ENCODE results near the gene PRRG4. TPM values are rescaled to one million over a fixed set of nuclear protein-coding genes. Genes with fewer than 3 reads are reported as not detected.
"Not testable (repeated sequence)": the region's sequence is repeated elsewhere in the genome, so short reads cannot be mapped to it uniquely, and the experiment has no call there.

PRRG4 gene
- total RNA-seq, 4 donors from 2014 or later: 1.7 to 6.7 (median 2.5) TPM

- Histone ChIP-seq H3K36me3 (no peaks in the 10 kb centered on the region), H3K4me3 (no peak overlapping the region), H3K4me1 (no peaks in the 10 kb centered on the region), H3K27me3 (peaks cover 7% of the 10 kb centered on the region), H3K27ac (no peak overlapping the region), H3K9me3 (no peaks in the 10 kb centered on the region)
- ATAC-seq: no peak
- WGBS, 2 donors (ENCODE audit: low coverage in 1 of 2): 36 to 44% methylated on average over 1 of the region's 1 CpG
- no peak for TF ChIP-seq EP300 (IDR thresholded peaks at IDR 0.05)
- TF ChIP-seq POLR2AphosphoS5 (IDR thresholded peaks at IDR 0.05): no peak
- TF ChIP-seq POLR2A (IDR thresholded peaks at IDR 0.05): no peak
- TF ChIP-seq, protein P1, sequence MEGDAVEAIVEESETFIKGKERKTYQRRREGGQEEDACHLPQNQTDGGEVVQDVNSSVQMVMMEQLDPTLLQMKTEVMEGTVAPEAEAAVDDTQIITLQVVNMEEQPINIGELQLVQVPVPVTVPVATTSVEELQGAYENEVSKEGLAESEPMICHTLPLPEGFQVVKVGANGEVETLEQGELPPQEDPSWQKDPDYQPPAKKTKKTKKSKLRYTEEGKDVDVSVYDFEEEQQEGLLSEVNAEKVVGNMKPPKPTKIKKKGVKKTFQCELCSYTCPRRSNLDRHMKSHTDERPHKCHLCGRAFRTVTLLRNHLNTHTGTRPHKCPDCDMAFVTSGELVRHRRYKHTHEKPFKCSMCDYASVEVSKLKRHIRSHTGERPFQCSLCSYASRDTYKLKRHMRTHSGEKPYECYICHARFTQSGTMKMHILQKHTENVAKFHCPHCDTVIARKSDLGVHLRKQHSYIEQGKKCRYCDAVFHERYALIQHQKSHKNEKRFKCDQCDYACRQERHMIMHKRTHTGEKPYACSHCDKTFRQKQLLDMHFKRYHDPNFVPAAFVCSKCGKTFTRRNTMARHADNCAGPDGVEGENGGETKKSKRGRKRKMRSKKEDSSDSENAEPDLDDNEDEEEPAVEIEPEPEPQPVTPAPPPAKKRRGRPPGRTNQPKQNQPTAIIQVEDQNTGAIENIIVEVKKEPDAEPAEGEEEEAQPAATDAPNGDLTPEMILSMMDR (IDR thresholded peaks at IDR 0.05): no peak
These were observed 29.0 kb downstream of the PRRG4 start for GRCh38 chr11:32858731-32859130.

DNA sequence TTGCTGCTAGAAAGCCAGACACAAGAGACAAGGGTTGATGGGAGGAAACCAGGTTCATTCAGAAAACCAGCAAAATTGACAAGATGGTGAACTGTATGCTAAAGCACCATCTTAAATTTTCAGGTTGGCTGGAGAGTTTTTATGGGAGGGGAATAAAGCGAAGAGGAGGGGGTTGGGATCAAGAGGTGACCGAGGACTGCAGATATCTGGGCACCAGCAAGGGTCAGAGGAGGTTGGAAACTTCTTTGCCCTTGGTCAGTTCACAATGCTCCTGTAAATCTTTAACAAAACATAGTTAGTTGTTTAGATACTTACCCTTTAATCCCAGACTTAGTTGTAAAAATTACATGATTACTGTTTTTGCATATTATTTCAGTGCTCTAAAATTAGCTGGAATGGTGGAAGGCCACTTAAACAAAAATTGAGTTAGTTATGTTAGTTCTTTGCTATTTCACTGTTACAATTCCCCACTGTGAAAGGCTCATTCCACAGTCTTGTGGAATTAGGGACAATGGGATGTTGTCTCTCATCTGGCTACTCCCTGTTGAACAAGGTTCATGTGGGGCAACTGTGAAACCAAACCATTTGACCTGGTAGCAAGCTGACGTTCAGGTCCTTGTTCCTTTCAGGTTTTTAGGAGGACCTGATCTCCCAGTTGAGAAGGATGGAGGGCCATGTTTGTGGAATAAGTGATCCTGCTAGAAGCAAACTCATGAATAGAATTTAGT is 32.3 kb downstream of the PRRG4 start:
- no peak overlapping the region for H3K4me3 ChIP-seq
- H3K27ac ChIP-seq: no peak overlapping the region
- H3K27me3 ChIP-seq: peaks cover 10% of the 10 kb centered on the region
- no peak for ATAC-seq
- WGBS, 2 donors (ENCODE audit: low coverage in 1 of 2): 71 to 79% methylated on average over 3 of the region's 3 CpGs
- TF ChIP-seq, protein P1 (IDR thresholded peaks at IDR 0.05): no peak
- TF ChIP-seq EP300 (IDR thresholded peaks at IDR 0.05): no peak
- TF ChIP-seq POLR2A (IDR thresholded peaks at IDR 0.05): no peak
- TF ChIP-seq POLR2AphosphoS5 (IDR thresholded peaks at IDR 0.05): no peak
- no peaks in the 10 kb centered on the region for H3K4me1 ChIP-seq
- H3K36me3 ChIP-seq: no peaks in the 10 kb centered on the region
- H3K9me3 ChIP-seq: no peaks in the 10 kb centered on the region

DNA sequence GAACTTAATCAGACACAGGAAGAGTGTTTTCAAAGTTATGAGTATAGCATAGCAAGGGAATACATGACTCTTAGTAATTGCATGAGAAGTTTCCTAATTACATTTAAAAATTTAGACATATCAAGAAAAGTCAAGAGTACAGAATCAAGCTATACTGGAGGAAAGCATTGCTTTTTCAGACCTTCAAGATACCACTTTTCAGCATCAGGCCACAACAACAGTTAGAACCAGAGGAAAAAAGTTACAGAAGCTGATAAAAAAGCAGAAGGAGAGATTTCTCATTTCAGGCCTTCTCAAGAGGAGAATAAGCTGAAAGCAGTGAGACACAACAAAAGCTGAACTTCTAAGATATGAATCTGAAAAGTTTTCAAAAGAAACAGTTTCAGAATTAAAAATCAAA is 34.8 kb downstream of the PRRG4 start:
- Histone ChIP-seq H3K4me1 (no peaks in the 10 kb centered on the region), H3K27me3 (peaks cover 10% of the 10 kb centered on the region), H3K9me3 (peaks cover 0 to 11% (median 0%) of the 10 kb centered on the region in 3 donors), H3K36me3 (no peaks in the 10 kb centered on the region), H3K27ac (no peak overlapping the region), H3K4me3 (no peak overlapping the region)
- no peak for ATAC-seq
- TF ChIP-seq, protein P1 (IDR thresholded peaks at IDR 0.05): no peak
- TF ChIP-seq POLR2A (IDR thresholded peaks at IDR 0.05) (no peak), EP300 (IDR thresholded peaks at IDR 0.05) (no peak), POLR2AphosphoS5 (IDR thresholded peaks at IDR 0.05) (no peak)

- H3K27ac ChIP-seq, H3K36me3 ChIP-seq, H3K27me3 ChIP-seq, H3K4me3 ChIP-seq, ATAC-seq, H3K4me1 ChIP-seq: not testable (repeated sequence)
- H3K9me3 ChIP-seq: peaks cover 0 to 11% (median 0%) of the 10 kb centered on the region in 3 donors
- WGBS, 2 donors (ENCODE audit: low coverage in 1 of 2): 56 to 82% methylated on average over 3 to 4 of the region's 4 CpGs
These were observed 39.0 kb downstream of the PRRG4 start for GRCh38 chr11:32868752-32869151.

- Histone ChIP-seq H3K9me3 (peaks cover 0 to 11% (median 0%) of the 10 kb centered on the region in 3 donors), H3K27ac (no peak overlapping the region), H3K27me3 (peaks cover 2% of the 10 kb centered on the region), H3K4me3 (no peak overlapping the region), H3K36me3 (no peaks in the 10 kb centered on the region), H3K4me1 (no peaks in the 10 kb centered on the region)
- TF ChIP-seq, protein P1 (IDR thresholded peaks at IDR 0.05): peak in 1 of 4 experiments; percentile 43
- TF ChIP-seq POLR2A (IDR thresholded peaks at IDR 0.05): no peak
- no peak for TF ChIP-seq EP300 (IDR thresholded peaks at IDR 0.05)
- TF ChIP-seq POLR2AphosphoS5 (IDR thresholded peaks at IDR 0.05): no peak
- no peak for ATAC-seq
- 14% methylated on average over 1 of the region's 2 CpGs; no CpG with 5 or more reads in 1 of the 2 donors for WGBS, 2 donors (ENCODE audit: low coverage in 1 of 2)
These were observed 40.9 kb downstream of the PRRG4 start for GRCh38 chr11:32870676-32871075.

Measured in gastroesophageal sphincter (tissue), 4 donors.